SHP77 treated with DMSO at 0.1 percent for 48 hours (cell line): ENCODE data around the gene CBFA2T2.
"Not testable (repeated sequence)": the region's sequence is repeated elsewhere in the genome, so short reads cannot be mapped to it uniquely, and the experiment has no call there.

ENCODE experiments used
- DNase-seq: peaks from one replicate; lab custom pipeline; 2025; lab: John Stamatoyannopoulos, UW

Gene CBFA2T2

DNA sequence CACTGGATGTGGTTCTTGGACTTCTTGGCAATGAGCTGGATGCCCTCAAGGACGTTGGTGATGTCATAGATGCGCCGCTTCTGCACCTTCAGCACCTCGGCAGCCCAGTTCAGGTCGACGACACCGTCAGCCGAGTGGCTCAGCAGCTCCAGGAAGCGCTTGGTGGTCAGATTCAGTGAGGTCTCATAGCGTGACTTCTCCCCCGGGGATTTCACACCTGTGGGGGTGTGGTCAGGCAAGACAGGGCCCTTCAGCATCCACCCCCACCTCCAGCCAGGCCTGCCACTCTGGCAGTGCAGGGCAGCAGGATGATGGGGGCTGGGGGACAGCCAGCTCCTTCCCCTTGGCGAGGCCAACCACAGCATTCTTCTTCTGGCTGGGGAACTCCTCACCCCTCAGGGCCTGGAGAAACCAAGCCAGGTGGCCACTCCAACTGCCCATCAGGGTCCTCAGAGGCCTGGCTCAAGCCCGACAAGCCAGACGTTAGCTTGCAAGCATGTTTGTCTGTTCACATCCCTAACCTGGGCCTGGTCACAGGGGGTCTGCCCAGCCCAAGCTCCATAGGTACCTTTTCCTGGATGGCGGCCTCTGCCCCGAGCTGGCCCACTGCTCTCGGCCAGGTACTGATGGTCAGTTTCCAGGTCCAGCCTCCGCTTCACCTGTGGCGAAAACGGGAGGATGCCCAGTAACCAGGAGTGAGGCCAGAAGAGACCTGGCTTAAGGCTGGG, 190.0 kb downstream of the CBFA2T2 start:
- no peak for DNase-seq

DNA sequence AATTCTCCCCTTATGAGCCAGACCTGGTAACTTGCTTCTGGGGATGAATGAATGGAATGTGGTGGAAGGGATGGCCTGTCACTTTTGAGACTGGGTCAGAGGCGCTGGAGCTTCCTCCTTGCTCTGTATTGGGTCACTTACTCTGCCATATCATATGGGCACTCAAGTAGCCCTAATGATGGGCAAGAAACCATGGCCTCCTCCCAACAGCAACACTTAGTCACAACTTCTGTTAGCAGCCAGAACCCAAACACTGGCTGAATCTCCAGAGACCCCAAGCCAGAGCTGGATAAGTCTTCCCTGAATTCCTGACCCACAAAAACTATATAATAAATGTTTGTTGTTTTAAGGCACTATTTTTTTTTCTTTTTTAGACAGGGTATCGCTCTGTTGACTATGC, 190.8 kb downstream of the CBFA2T2 start:
- no peak for DNase-seq

DNA sequence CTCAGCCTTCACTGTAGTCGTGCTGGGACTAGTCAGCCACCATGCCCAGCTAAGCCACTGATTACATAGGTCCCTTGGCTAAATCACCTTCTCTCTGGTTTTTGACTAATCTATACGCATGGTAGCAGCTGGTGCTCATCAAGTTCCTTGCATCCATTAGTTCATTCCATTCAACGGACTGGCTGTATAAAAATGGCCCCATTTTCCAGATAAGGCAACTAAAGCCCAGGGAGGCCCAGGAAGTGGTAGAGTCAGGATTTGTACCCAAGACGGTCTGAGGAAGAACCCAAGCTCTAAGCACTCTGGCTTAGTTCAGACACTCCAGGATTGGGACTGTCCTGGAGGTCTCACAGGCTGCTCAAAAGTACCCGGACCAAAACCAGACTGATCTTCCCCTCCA, 191.4 kb downstream of the CBFA2T2 start:
- no peak for DNase-seq

DNA sequence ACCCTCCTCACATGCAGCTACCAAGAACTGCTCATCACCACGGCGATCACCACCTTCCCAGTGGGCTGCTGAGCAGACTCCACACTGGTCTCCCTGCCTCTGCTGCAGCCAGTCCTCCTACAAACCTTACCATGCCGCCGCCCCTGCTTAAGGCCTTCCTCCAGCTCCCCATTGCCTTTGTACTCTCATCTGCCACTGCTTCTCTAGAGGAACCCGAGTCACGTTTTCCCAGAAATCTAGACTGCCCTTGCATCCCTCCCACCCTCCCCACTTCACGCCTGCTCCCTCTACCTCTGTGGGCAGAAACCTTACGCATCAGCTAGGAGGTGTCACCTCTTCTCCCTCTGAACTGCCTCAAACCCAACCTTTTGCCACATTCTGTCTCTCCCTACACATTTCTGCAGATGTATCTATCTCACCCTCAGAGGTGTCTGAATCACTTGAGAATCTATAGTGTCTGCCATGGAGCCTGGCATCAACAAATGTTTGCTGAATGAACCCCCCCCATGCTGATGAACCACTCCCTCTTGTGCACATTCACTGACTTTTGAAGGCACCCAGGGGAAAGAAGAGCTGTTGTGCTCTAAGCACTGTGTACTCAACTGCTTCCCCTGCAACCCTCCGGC, 191.9 kb downstream of the CBFA2T2 start:
- no peak for DNase-seq

DNA sequence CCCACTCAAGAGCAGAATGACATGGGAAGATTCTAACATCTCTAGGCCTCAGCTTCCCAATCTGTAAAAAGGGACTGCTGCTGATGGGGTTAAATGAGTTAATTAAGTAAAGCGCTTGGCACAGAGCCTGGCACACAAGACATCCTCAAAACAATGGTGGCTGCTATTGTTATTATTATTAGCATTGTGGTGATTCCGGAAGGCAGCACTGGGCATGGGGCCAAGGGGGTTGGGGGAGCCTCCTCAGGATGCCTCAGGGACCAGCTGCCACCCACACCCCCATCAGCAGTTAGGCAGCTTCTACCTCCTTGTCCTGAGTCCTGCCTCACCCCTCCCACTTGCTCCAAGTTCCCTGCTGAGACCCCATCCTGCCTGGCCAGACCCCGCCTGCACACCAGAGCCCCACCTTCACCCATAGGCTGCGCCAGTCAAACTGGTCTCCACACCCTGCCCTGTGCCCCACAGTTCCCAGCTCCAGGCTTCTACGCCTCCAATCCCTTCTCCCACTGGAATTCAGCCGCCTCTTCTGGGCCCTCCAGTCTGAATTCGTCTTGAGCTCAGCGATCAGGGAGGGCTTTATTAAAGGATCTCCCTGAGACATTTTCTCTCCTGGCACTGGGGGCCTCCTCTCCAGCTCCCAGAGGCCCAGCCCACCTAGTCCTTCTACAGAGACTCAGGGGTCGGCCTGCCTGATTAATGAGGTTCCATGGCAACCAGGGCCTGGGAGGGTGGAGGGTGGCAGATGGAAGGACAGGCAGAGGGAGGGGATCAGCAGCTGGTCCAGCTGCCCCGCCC, 194.8 kb downstream of the CBFA2T2 start:
- DNase-seq = peak; percentile 17

DNA sequence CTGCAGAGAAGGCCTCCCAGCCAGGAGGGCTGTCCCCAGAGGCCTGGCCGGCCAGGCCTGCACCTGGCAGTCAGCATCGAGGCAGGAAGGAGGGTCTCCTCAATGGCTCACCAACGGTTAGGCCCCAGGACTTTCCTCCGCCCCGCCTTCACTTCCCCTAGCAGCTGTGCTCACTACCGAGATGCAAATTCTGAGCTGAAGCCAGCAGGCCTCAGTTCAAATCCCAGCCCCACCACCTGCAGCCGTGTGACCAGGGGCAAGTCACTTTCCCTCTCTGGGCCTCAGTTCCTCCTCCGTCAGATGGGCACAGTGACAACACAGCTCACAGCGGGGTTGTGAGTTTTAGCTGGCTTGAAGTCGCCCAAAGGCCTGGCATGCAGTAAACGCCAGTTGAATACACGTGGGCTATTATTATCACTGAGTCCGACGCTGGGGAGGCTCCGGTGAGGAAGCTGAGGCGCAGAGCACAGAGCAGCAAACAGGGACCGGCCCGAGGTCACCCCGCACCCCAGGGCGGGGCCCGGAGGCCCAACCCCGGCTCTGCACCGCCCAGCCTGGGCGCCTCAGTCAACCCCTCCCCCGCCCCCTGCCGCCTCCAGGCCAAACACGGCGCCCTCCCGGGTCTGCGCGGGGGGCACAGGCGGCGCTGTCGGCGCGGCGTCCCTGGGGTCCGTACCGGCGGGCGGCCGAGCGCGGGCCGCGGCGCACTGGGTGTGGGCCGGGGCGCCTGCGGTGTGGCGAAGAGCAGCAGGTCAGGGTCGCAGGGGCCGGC, 195.6 kb downstream of the CBFA2T2 start:
- peak; percentile 62 for DNase-seq

DNA sequence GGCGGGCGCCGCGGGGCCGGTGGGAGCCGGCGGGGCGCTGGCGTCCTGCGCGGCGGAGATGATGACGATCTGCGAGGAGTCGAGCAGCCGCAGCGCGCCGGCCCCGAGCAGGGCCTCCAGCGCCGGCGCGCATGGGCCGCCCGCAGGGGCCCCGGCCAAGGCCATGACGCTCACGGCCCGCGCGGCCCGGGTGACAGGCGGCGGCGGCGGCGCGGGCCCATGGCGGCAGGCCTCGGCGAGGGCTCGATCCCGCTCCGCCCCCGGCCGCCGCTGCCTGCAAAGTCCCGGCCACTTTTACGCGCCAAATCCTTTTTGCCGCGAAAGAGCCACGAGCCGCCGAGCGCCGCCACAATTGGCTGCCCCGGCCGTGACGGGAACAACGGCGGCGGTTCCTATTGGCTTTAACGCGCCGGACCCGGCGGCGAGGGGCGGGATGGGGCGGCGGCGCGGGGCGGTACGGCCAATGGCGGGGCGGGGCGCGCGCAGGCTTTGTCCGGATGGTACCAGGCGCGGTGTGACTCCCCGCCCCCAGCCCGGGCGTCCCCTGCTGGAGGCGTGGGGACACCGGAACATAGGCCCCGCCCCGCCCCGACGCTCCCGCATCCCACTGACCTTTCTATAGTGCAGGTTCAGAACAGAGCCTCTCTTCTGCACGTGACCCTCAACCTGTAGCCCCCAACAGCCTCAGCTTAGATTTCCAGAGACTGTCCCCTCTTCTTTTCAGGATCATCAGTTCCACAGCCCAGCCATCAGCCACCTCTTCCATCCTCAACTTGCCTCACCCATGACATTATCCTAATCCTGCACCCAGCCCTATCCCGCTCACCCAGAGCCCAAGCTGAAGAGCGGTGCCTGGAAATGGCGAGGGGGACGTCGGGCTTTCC, 196.4 kb downstream of the CBFA2T2 start, which contains the start of gene E2F1:
Gene E2F1, minus strand, starts transcription at position 286 of the 884 bp plus-strand sequence. Its CDS starts 121 bp downstream, at position 165.
- peak; percentile 80 for DNase-seq

DNA sequence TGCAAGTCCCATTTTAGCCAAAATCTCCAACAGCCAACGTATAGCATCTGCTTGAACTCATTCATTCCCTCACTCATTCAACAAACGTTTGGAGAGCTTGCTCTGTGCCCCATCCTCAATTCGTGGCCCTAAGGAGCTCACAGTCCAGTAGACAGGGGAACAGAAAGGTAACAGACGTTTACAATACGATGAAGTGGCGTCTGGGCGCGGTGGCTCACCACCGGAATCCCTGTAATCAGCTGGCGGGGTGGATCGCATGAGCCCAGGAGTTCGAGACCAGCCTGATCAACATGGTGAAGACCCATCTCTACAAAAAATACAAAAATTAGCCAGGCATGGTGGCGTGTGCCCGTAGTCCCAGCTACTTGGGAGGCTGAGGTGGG, 197.1 kb downstream of the CBFA2T2 start:
- DNase-seq = no peak

DNA sequence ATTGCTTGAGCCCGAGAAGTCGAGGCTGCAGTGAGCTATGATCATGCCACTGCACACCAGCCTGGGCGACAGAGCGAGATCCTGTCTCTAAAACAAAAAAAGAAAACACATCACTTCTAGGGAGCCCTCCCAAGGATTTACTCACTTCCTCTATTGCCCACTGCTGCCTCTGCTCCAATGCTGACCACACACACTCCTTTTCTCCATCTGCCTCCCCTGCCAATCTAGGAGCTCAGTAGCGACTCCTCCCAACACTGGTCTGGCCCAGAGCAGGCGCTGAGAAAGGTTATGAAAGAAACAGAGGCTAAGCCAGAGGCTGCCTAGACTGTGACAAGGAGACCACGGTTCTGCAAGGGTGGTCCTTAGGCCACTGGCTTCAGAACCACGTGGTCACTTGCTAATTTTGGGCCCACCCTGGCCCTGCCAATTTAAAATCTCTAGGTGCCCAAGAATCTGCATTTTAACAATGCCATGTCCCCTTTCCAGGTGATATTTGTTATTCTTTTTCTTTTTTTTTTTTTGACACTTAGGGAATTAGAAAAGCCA, 197.5 kb downstream of the CBFA2T2 start:
- DNase-seq = no peak

DNA sequence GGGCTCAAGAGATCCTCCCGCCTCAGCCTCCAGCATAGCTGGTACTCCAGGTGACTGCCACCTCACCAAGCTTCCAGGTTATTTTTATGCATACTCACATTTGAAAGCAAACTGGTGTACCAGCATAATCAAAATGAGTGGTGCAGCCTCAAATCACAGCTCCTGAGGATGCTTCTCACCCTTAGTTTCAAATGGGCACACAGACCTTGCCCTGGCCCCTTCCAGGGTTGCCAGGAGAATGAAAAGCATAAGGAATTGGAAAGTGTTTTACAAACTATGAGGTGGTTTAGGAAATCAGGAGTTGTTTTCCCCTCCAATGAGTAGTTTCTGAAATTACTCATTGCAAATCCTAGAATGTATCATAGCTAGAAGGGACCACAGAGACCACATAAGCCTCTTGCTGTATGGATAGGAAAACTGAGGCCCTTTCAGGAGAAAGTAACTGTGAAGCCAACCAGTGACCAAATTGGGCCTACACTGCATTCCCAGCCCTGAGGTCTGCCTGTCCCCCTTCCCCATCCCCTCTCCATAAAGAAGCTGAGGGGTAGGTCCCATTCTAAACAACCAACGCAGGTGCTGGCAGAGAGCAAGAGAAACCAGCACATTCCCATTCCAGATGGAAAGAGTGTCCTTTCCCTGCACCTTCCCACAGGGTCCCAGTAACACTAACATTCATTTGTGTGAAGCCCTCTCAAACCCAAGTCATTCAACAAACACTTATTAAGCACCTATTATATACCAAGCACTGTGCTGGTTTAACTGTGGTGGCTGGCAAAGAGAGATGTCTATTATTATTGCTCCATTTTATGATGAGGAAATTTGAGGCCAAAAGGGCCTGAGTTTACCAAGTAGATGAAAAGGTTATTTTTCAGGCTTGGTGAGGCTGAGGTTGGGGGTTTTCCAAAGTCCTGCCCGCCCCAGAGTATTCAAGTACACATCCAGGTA, 198.4 kb downstream of the CBFA2T2 start:
- no peak for DNase-seq

DNA sequence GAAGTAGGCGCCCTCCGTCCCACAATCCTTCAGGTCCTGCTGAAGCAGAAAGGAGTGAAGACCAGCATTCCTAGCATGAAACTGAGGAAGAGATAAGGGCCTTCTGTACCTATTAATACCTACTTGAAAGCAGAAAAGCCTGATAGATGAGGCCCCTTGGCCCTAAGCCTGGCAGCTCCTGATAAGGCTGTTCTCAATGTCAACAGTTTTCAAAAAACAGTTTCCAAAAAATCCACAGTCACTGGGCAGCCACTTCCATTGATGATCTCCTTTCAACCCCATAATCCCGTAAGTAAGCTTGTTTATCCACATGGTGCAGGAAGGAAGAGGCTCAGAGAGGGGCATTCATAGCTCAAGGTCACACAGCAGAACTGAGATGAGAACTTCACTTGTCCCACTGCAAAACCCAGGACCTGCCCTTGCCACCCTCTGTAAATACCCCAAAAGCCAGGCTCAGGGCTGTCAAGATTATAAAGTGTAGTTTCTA, 199.1 kb downstream of the CBFA2T2 start:
- no peak for DNase-seq

DNA sequence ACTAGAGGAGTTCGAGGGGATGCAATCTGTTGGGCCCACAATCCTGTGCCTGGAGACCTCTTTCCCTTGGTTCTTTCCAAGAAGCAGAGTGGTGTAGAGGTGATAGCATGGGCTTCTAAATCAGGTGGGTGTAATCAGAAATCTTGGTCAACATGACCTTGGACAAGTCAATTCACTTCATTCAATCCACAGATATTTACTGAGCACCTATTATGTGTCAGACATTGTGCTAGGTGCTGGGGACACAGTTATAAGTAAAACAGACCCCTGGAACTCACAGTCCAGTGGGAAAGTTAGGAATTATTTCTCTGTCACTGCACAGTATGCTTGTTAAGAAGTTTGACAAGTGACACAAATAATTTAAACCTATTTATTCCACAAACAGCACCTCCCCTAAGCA, 199.6 kb downstream of the CBFA2T2 start:
- no peak for DNase-seq

DNA sequence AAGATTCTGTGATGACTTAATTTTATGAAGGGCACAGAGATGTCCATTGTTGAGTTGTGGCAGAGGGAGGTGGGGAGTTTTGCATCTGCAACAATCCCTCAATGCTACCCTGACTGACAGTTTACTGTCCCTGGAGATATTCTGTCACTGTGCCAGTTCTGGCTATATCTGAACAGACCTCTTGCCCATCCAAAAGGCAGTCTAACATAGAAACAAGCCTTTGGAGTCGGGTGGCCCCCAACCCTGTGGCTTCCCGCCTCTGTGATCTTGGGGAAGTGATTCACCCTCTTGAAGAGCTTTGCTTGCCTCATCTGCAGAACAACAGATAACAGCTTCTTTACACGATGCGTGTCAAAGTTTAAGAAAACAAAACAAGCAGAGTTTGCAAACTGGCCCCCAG, 200.1 kb downstream of the CBFA2T2 start:
- no peak for DNase-seq

DNA sequence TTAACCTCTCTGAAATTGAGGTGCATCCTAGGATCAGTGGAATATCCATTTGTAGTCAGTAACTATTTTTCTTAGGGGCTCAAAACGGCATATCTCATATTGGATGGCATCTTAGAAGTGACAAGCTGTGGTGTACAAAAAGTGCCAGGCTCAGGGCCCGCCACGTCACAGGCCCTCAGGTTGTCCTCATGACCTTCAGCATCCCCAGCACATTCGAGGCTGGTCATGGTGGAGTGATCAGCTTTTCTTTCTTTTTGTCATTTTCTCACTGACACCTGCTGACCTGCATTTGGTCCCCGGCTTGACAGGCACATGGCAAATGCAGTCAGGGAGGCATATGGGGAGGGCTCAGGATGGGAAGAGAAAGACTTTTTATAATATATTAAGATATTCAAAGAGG, 203.4 kb downstream of the CBFA2T2 start:
- no peak for DNase-seq

DNA sequence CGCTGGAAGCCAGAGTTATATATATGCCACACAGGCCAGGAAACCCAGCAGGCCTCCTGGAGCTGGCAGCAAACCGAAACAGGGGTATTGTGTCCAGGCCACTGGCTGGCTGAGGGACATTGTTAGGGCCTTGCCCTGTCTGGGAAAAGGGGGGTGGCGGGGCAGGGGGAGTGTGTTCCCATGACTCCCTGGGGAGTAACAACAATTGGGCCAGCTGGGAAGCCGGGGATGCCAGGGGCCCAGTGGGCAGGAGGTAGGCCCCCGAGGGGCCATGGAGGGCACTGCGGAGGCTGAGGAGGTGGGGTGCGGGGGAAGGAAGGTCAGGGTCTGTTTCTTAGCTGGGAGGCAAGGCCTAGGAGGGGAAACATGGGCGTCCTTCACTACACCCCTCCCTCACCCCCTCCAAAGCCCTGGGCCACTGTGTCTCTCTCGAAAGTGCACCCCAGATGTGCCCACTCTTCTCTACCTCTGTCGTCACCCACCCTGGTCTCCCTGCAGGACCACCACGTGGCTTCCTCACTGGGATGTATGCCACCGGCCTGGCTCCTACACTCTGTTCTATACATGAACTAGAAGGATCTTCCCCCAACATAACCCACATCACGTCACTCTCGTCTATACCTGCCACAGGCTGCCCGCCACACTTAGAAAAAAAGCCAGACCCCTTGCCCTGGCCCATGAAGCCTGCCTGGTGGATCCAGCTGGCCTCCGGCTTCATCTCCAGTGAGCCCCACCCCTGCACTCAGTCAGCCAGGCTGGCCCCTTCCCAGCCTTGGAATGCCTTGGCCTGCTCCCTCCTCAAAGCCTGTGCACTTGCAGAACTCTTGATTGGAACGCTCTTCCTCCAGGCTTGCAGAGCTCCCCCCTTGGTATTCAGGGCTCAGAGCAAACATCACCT, 204.1 kb downstream of the CBFA2T2 start:
- DNase-seq = no peak

DNA sequence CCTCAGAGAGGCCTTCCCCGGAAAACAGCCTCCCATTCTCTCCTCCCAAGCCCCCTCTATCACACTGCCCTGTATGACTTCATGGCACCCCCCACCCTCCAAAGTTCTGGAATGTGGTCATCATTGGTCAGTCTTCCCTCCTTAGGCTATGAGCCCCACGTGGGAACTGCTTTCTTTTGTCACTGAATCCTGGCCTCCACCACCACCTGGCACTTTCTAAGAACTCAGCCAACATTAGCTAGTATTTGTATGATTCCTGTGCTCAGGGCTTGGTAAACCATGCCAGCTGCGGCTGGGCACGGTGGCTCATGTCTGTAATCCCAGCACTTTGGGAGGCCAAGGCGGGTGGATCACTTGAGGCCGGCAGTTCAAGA, 204.7 kb downstream of the CBFA2T2 start:
- no peak for DNase-seq

DNA sequence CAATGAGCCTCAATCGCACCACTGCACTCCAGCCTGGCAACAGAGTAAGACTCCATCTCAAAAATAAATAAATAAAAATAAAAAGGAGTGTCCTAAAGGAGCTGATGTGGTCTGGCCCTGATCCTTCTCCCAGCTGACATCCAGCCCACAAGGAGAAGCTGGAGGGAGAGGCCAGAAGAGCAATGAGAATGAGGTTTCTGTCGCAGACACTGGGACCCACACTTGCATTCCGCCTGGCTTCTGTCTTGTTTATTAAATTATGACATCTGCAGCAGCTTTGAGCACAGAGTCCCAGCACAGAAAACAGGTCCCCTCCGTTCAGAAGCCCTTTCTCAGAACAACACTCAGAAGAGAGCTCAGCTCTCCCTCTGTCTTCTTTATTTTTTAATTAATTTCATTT, 206.6 kb downstream of the CBFA2T2 start:
- DNase-seq = no peak

DNA sequence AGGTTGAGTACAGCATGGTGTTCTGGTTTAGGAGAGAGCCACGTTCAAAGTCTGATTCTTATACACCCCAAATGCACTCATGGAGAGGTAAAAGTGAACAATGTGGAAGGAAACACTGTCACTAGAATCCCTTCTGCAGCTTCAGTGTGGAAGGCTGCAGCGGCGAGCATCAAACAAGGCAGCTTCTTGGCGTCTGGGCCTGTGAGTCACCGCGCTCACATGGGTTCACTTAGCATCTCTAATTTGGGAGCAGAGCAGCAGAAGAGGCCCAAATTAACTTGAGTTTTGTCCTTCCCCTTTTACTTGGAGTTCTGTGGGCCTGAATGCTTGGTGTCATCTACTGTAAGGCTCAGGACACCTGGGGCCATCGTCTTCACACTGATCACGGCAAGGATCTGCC, 207.2 kb downstream of the CBFA2T2 start:
- DNase-seq = no peak

DNA sequence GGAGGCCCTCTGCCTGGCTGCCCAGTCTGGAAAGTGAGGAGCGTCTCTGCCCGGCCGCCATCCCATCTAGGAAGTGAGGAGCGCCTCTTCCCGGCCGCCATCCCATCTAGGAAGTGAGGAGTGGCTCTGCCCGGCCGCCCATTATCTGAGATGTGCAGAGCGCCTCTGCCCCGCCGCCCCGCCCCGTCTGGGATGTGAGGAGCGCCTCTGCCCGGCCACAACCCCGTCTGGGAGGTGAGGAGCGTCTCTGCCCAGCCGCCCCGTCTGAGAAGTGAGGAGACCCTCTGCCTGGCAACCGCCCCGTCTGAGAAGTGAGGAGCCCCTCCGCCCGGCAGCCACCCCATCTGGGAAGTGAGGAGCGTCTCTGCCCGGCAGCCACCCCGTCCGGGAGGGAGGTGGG, 209.1 kb downstream of the CBFA2T2 start:
- not testable (repeated sequence) for DNase-seq
